GM18861 (cell line): ENCODE data around the gene UBXN11.

ENCODE experiments used
- ATAC-seq: cut with Tn5 transposase; IDR thresholded peaks from one replicate; pipeline ENCODE4 v1.9.1; 2021; ENCODE audit not compliant: unreplicated experiment

Gene UBXN11

DNA sequence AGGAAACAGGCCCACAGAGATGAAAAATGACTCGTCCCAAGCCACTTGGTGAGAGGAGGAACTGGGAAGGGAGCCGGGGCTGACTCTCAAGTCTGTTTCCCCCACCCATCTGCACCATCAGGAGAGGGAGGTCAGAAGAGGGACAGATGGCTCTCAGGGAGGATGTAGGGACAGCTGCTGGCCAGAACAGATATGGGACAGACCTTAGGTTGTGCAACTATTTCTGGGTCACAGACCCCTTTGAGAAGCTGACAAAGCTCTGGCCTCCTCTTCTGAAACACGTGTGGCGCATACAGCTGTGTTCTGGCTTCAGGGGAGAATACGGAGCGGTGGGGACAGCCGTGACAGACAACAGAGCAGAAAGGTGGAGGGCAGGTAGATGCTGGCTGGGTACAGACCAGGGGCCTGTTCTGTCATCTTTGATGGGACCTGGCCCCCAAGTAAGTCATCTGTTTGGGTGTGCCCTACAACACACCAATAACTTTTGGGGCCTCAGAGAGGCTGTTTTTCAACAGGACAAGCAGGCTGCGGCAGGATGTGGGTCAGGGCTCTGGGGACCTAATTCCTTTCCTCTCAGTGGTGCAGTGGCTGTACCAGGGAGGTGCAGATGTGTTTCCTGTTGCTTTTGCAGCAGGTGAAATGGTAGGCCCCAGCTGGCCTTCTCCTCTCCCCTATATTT, 19.3 kb downstream of the UBXN11 start:
- ATAC-seq = peak; percentile 36

DNA sequence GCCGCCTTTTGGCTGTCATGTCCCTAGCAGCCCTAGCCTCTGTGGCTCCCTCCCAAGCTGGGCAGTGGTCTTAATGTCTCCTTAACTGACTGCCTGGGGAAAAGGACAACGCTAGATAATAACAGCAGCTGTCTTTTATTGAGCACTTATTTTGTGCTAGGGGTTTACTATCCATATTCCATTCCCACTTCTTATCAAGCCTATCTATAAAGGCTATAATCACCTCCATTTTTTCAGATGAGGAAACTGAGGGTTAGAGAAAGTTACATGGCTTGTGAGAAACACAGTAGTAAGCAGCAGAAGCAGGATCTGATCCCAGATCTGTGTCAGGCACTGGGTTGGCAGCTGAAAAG, 20.4 kb downstream of the UBXN11 start:
- ATAC-seq = no peak

DNA sequence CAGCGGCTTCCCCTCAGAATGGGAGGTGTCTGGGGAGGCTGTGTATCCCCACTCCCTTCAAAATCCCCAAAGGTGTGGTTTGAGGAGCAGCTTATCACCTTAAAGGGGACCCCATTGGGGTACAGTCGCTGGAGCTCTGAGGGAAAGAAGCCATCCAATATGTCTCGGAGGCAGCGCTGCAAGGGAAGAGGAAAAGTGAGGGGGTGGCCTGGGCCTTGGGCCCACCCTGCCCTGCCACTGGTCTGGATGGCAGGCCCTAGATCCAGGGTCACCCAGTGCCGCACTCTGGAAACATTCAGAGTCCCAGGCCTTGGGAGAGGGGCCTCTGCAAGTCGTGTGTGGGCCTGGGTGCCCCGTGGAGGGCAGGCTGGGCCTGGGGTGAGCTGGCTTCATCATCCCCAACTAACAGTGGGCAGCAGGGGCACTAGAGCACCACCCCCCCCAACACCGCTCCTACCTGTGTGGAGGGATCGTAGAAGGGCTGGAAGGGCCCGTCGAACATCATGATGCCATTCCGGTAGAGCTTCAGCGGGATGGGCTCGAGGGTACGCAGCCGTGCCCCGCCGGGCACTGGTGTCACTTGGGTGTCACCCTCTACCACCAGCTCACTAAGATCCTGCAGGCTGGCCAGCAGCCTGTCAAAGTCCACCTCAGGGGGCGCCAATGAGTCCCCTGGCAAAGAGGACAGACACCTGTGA, 20.9 kb downstream of the UBXN11 start:
- no peak for ATAC-seq

DNA sequence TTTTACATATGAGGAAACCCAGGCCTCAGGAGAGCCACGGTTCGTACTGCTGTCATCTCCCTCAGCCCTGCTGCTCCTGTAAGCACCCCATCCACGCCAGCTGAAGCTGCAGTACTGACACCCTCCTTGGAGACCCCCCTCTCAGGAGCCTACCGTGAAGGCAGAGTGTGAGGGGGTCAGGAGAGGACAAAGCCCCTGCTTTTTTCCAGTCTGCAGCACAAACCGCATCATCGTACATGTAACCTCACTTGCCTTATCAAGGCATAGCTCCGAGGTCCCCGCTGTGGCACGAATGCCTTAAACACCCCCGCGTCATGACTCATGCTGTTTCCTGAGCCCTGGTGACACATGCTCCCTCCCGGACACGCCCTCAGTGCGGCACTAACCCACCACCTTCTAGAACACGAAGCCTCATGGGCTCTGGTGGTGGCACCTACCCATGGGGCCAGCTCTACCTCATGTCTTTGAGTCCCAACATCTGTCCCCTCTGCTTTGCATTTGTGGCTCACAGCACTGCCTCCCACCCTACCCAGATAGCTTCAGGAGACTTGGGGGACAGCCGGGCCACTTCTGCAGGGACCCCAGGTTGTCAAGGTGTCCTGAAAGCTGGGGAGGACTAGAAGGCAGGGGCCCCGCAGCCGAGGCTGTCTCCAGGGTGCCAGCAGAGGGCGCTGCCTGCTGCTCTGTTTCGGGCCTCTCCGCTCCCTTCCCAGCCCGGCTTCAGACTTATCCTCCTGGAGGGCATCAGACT, 21.7 kb downstream of the UBXN11 start:
- no peak for ATAC-seq

DNA sequence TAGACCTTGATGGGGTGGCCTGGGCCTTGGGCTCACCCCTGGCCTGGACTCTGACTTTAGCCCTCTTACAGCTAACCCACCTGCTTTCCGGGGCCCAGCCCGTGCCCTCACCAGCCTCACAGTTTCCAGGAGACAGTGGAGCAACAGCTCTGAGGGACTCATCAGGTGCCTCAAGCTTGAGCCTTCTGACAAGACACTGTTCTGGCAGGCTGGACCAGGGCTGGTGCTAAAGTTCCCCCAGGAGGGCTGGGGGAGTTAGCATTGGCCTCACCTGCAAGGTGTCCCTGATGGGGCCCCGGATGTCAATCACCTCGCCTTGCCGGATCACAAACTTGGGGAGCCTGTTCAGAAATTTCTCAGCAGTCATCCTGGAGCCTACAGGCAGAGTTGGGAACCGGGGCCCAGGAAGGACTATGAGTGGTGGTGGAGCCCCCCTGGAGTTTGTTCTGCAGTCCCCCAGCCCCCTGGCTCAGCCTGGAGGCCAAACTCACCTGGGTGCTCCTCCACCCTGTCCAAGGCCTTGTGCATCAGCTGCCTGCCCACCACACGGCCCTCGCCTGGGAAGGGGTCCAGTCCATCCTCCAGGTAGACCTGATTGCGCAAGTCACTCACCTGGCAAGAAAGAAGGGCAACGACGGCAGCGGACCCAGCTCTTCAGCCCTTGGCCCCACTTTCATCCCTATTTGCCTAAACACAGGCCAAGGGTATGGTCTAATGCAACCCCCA, 22.4 kb downstream of the UBXN11 start:
- ATAC-seq = no peak

DNA sequence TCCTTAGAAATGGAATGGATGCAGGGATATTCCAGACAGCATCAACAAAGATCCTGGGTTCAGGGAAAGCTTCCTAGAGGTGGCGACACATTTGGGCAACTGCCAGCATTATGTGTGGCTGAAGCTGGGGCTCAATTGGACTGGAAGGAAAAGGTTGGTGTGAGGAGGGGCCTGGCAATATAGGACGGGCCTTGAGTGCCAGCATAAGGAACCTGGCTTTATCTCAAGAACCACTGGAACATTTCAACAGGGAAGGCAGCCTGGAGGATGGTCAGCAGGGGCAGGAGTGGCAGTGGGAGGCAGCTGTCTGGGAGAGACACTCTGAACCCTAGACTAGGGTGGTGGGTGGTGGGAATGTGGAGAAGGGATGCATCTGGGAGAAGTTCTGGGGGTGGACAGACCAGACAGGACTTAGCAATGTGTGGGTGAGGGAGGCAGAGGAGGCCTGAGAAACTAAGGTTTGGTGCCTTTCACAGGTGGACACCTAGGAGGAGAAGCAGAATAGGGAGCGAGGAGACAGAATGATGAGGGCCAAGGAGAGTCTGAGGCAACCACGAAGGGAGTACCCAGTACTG, 23.1 kb downstream of the UBXN11 start:
- no peak for ATAC-seq

DNA sequence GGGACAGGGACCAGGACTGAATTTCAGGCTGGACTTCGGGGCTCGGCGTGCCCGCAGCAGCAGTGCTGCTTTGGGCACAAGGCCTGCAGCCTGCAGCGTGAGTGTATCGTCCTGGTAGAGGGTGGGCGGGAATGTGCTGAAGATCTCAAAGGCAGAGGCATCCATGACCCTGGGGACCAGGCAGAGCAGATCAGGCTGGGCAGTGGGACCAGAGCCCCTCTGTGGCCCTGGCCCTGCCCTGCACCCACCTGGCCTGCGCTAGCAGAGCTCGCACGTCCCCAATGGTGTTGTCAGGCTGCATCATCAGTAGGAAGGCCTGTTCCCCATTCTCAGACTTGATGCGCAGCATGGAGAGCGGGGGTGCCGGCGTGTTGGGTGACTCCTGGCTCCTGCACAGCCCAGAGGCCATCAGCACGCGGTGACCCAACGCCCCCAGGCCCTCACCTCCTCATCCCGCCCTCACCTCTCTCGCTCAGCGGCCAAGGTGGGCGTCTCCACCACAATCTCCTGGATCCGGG, 24.0 kb downstream of the UBXN11 start:
- ATAC-seq = no peak

DNA sequence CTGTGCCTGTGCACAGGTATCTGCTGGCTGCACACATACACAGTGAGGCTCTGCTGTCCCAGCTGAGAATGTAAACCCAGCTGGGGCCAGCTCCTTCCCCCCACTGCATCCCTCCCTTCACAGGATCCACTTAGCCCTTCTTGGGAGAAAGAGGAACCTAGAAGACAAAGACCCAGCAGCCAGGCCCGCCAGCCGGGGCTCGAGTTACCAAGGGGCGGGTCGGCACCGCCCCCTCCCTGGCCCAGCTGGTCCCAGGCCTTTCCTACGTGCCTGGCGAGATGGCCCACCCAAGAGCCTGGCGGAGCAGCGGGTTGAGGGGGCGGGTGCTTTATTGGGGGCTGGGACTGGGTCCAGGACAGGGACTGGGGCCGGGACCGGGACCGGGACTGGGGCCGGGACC, 24.5 kb downstream of the UBXN11 start:
- ATAC-seq = no peak

DNA sequence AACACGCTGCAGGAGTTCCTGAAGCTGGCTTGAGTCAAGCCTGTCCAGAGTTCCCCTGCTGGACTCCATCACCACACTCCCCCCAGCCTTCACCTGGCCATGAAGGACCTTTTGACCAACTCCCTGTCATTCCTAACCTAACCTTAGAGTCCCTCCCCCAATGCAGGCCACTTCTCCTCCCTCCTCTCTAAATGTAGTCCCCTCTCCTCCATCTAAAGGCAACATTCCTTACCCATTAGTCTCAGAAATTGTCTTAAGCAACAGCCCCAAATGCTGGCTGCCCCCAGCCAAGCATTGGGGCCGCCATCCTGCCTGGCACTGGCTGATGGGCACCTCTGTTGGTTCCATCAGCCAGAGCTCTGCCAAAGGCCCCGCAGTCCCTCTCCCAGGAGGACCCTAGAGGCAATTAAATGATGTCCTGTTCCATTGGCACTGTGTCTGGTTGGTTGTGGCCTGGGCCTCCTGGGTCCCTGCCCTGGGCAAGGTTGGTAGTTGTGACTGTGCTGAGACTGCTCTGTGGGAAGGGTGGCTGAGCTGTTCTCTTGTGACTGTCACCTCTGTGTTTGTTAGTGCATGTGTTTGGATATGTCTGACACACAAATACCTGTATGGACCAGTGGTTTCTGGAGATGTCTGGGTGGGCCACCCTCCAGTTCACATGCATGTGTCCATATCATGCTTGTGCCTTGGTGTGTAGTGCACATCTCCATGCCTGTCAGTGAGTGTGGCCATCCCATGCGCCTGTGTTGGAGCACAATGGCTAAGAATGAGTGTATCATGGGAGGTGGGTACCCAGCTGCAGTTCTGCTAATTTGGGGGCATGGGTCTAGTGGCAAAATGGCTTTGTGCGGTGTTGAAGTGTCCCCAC, 25.1 kb downstream of the UBXN11 start:
- no peak for ATAC-seq

DNA sequence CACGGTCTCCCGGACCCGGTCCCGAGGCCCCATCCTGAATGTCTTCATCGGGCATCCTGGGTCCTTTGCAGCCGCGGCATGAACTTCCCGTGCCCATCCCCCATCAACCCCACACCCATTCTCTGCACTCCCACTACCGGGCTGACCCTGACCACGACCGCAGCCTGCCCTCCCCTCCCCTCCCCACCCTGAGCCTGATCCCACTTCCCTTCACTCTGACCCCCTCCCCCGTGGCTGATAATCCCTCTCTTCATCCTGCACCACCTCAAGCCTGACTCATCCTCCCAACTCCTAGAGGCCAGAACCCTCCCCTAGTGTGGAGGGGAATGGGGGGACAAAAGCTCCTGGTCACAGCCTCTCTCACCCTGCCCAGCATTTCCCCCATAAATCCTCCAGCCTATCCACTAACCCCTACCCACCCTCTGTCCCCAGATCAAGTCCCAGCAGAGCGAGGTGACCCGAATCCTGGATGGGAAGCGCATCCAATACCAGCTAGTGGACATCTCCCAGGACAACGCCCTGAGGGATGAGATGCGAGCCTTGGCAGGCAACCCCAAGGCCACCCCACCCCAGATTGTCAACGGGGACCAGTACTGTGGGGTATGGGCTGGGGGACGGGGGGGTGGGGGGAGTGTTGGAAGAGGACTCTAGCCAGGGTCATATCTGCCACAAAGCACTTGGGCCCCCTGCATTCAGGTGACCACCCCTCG, 25.9 kb downstream of the UBXN11 start:
- no peak for ATAC-seq

DNA sequence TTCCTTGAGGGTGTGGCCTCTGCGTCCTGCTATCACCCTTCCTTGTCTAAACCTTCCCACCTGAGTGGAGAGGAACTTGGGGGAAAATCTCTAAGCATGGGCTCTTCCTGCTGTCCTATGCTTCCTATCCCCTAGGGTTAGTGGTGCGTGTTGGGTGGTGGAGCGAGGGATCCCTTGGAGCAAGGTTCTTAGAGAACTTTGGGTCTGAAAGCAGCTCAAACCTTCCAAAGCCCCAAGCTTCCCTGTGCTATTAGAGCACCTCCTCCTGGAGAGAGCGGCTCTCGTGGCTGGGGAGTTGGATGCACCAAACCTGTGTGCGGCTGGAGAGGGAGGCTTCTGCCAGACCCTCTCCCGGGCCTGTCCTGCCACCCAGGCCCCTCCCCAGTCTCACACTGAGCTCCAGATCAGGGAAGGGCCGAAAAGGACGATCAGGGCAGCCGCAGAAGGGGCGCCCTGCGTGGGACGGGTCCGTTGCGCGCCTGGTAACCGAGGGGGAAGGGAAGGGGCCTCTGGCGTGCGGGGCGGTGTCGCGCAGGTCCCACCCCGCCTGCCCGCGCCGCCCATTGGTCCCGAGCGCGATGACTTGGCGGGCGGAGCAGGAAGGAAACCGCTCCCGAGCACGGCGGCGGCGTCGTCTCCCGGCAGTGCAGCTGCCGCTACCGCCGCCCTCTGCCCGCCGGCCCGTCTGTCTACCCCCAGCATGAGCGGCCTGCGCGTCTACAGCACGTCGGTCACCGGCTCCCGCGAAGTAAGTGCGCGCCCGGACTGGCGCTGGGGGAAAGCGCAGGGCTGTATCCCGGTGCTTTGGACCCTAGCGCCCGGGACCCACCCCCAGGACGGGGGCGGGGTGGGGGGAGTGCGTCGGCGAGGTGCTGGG, 26.7 kb downstream of the UBXN11 start, which contains the start of gene SH3BGRL3:
Gene SH3BGRL3 (plus strand): TSS at position 631 of the 877 bp plus-strand sequence. CDS start 70 bp downstream, at position 701.
- ATAC-seq = peak; percentile 38

DNA sequence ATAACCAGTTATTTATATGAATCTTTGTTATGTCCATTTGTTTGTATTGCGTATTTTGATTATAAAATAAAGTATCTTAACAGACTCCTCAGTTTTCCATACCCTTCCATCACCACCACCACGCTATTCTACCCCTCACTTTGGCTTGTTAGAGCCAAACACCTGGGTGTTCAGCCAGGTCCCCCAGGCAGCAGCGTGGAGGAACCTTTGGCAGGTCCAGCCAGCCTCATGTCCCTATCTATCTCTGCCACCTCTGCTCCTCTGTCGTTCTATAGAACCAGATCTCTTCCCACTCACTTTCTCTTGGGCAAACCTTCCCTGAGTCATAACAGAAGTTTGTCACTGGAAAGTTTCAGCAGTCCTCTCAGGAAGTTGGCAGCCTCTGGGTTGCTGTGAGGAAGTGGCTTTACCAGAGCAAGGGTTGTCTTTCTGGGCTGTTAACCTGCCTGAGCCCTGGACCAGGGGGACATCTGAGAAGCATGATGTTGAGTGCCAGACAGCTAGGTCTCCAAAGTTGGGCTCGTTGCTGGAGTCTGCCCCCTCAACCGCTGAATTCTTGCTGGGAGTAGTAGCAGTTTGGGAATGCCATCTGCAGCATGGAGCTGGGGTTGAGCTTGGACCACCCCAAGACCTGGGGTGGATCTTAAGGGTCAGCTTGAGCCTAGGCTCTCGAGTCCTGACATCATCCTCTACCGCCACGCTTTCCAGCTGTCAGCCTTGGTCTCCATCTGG, 27.5 kb downstream of the UBXN11 start:
- ATAC-seq = no peak

DNA sequence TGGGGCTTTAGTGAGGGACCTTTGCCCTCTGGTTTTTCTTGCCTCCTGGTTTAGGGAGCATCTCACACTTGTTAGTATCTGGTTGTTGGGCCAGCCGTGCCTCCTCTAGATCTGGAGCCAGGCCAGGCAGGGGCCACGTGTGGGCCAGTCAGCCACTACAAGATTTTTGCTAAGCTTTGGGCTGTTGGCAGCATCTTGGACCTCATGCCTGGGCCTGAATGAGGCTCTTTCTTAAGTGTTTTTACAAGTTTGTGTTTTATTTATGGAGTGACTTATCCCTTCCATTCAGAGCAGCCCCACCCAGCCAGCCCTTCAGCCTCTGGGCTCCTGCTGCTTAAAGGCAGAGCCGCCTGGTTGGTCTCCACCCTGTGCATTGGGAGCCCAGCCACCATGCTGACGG, 28.1 kb downstream of the UBXN11 start:
- ATAC-seq = no peak

DNA sequence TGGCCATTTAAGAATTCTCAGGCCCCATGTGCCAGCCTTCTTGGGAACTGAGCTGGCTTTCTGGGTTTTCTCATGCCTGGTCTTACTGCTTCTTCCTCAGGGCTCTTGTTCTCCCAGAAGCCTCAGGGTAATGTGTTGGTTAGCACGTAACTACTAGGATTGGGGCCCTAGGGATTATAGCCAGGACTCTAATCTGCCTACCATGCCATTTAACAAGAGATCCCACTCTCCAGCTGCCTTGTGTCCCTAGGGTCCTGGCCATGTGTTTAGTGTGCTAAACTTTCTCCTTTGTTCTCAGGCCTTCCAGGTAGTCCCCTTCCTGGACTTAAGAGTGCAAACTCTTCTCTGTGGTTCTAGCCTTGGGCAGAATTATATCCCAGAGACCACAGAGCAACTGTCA, 28.7 kb downstream of the UBXN11 start:
- ATAC-seq = no peak

DNA sequence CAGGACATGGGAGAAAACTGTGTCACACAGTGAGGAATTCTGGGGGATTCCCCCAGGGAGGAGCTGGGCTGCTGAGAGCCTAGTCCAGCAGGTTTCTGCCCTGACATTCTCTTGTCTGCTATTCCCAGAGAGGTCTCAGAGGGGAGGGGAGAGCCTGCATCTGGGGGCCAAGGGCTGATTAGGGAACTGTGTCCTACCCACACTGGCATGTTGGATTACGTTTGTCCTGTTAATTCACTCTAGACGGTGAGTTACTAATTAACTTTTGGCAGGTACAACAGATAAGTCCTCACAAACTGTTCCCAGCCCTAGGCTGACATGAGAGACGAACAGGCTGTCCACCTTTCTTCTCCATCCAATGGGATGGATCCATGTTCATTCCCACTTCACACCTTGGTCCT, 29.2 kb downstream of the UBXN11 start:
- ATAC-seq = no peak

DNA sequence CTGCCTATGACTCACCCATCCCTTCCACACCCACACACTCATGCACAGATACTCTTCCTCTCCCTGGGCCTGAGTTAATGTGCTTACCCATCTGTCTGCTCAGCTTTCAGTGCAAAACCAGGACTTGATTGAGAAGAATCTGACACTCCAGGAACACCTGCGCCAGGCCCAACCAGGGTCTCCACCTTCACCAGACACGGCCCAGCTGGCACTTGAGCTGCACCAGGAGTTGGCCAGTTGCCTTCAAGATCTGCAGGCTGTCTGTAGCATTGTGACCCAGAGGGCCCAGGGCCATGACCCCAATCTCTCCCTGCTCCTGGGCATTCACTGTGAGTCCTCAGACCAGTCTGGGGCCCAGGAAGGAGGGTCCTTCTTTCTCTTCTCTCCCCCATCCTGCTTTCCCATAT, 30.0 kb downstream of the UBXN11 start:
- no peak for ATAC-seq

DNA sequence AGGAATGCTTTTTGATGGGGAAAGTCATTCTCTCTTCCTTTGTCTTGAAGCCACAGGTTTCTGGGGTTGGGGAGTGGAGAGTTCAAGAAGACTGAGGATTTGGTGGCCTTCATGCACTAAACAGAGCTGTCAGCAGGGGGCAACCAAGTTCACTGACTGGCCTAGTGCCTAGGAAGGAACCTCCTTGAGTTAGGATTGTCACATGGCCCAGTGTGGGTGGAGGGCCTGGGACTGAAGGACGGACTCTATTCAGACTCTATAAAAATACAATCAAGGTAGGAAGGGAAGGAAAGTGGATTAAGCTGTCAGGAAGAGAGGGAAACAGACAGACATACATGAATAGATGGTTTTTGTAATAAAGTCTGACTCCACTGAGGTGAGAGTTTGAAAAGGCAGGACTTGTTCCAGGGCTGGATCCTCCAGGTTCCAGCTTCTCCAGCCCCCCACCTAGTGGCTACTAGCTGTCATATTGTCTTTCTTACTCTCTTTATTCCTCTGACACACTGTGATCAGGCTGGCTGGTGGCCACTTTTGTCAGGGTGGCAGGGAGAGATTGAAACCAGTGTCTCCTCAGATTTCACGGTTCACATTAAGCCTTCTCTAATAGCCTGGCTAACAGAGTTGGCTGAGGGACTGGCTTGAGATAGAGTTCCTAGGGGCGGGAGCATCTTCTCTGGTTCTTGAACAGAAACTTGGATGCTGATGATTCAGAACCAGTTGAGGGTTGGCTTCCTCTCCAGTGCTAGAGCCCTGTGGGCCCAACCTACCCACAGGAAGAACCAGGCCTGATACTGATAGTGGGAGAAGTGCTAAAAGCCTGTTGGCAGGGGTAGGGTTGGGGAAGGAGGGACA, 30.6 kb downstream of the UBXN11 start:
- no peak for ATAC-seq
